Astrocyte (in vitro differentiated cells and primary cell): ENCODE results near the gene OSBPL6. TPM values are rescaled to one million over a fixed set of nuclear protein-coding genes. Genes with fewer than 3 reads are reported as not detected.

ENCODE experiments used
- DNase-seq: peaks from one replicate; pipeline ENCODE4 v3.0.0-alpha.2; 2010; ENCODE audit warnings: low read depth
- FAIRE-seq: peaks from 2 replicates; lab custom pipeline; 2011; peaks lifted over from hg19 to GRCh38; lab: Jason Lieb, UNC
- H2AFZ ChIP-seq: 2 replicates; pipeline ENCODE4 v1.6.0; 2012; ENCODE audit warnings: low read depth, low read length, inconsistent platforms
- H3K27ac ChIP-seq: 2 replicates; pipeline ENCODE4 v1.5.1; 2011; ENCODE audit warnings: low read depth, low read length, inconsistent platforms
- H3K27me3 ChIP-seq: 2 replicates; pipeline ENCODE4 v1.6.0; 2011; ENCODE audit warnings: low read length, inconsistent platforms; ENCODE audit not compliant: insufficient read depth
- H3K36me3 ChIP-seq: 2 replicates; pipeline ENCODE4 v1.5.1; 2011; ENCODE audit warnings: low read length, inconsistent platforms; ENCODE audit not compliant: insufficient read depth
- H3K4me1 ChIP-seq: 2 replicates; pipeline ENCODE4 v1.5.1; 2011; ENCODE audit warnings: low read length, inconsistent platforms; ENCODE audit not compliant: insufficient read depth
- H3K4me2 ChIP-seq: 2 replicates; pipeline ENCODE4 v1.6.0; 2012; ENCODE audit warnings: low read length, inconsistent platforms
- H3K4me3 ChIP-seq: 2 replicates; pipeline ENCODE4 v1.5.1; 2011; ENCODE audit warnings: low read depth, mild to moderate bottlenecking, low read length, inconsistent platforms; ENCODE audit not compliant: insufficient read depth
- H3K79me2 ChIP-seq: 2 replicates; pipeline ENCODE4 v1.6.0; 2012; ENCODE audit warnings: mild to moderate bottlenecking, low read length, inconsistent platforms; ENCODE audit not compliant: insufficient read depth
- H3K9ac ChIP-seq: 2 replicates; pipeline ENCODE4 v1.6.0; 2012; ENCODE audit warnings: mild to moderate bottlenecking, low read length, inconsistent platforms
- H3K9me3 ChIP-seq: 2 replicates; pipeline ENCODE4 v1.5.1; 2012; ENCODE audit warnings: low read depth, mild to moderate bottlenecking, low read length, inconsistent platforms; ENCODE audit not compliant: insufficient read depth
- H4K20me1 ChIP-seq: 2 replicates; pipeline ENCODE4 v1.6.0; 2012; ENCODE audit warnings: low read length, inconsistent platforms; ENCODE audit not compliant: insufficient read depth
- H3K27ac Mint-ChIP-seq: one replicate; pipeline ENCODE4 v1.8.0; 2021; ENCODE audit warnings: mild to moderate bottlenecking, mixed read lengths; ENCODE audit not compliant: unreplicated experiment
- H3K27me3 Mint-ChIP-seq: one replicate; pipeline ENCODE4 v1.8.0; 2021; ENCODE audit warnings: low read depth, mixed read lengths; ENCODE audit not compliant: unreplicated experiment
- H3K36me3 Mint-ChIP-seq: one replicate; pipeline ENCODE4 v1.8.0; 2021; ENCODE audit warnings: low read depth, mixed read lengths; ENCODE audit not compliant: unreplicated experiment
- H3K4me1 Mint-ChIP-seq: one replicate; pipeline ENCODE4 v1.8.0; 2021; ENCODE audit warnings: low read depth, mixed read lengths; ENCODE audit not compliant: unreplicated experiment
- H3K4me3 Mint-ChIP-seq: one replicate; pipeline ENCODE4 v1.8.0; 2021; ENCODE audit warnings: mild to moderate bottlenecking, moderate library complexity, mixed read lengths; ENCODE audit not compliant: unreplicated experiment
- H3K9me3 Mint-ChIP-seq: one replicate; pipeline ENCODE4 v1.8.0; 2021; ENCODE audit warnings: mild to moderate bottlenecking, mixed read lengths; ENCODE audit not compliant: unreplicated experiment
- CTCF ChIP-seq: IDR thresholded peaks from 2 replicates; pipeline ENCODE4 v1.5.1; 2011; ENCODE audit warnings: low read depth, mild to moderate bottlenecking, inconsistent platforms, low read length, moderate library complexity; ENCODE audit not compliant: insufficient read depth
- EZH2 ChIP-seq: IDR thresholded peaks from 2 replicates; pipeline ENCODE4 v1.6.1; 2012; ENCODE audit warnings: mild to moderate bottlenecking, low read length, inconsistent platforms; ENCODE audit not compliant: insufficient read depth
- total RNA-seq: library from RNA; stranded (reverse); gene quantifications from 2 replicates; pipeline ENCODE4 v1.2.1, GENCODE V29; 2021

OSBPL6 gene
- total RNA-seq, 1 donor from 2014 or later, result 13.4 TPM

- H3K4me3 ChIP-seq, result no peak overlapping the region
- H3K4me1 Mint-ChIP-seq, result peaks cover 2% of the 10 kb centered on the region
- H3K79me2 ChIP-seq, result no peaks in the 10 kb centered on the region
- H3K4me3 Mint-ChIP-seq, result no peak overlapping the region
- no peaks in the 10 kb centered on the region for H3K9me3 ChIP-seq
- peaks cover 8% of the 10 kb centered on the region for H3K36me3 Mint-ChIP-seq
- no peak for FAIRE-seq
- no peak overlapping the region for H2AFZ ChIP-seq
- H3K36me3 ChIP-seq, result no peaks in the 10 kb centered on the region
- no peak overlapping the region for H3K27ac Mint-ChIP-seq
- H3K9me3 Mint-ChIP-seq, result no peaks in the 10 kb centered on the region
- no peaks in the 10 kb centered on the region for H3K27me3 Mint-ChIP-seq
- H3K4me1 ChIP-seq, result peaks cover 6% of the 10 kb centered on the region
- H3K27ac ChIP-seq, result no peak overlapping the region
- H3K9ac ChIP-seq, result no peak overlapping the region
- no peaks in the 10 kb centered on the region for H4K20me1 ChIP-seq
- no peaks in the 10 kb centered on the region for H3K27me3 ChIP-seq
- H3K4me2 ChIP-seq, result no peak overlapping the region
- no peak for DNase-seq
- TF ChIP-seq EZH2 (no peak), CTCF (no peak)
Measured at GRCh38 chr2:178286636-178287035, 92.3 kb downstream of the OSBPL6 start.

- Mint-ChIP-seq H3K4me3 (no peak overlapping the region), H3K4me1 (peaks cover 2% of the 10 kb centered on the region), H3K27me3 (no peaks in the 10 kb centered on the region), H3K27ac (no peak overlapping the region), H3K9me3 (no peaks in the 10 kb centered on the region), H3K36me3 (peaks cover 8% of the 10 kb centered on the region)
- Histone ChIP-seq H2AFZ (no peak overlapping the region), H3K79me2 (no peaks in the 10 kb centered on the region), H3K27ac (no peak overlapping the region), H3K9me3 (no peaks in the 10 kb centered on the region), H3K4me2 (no peak overlapping the region), H3K27me3 (no peaks in the 10 kb centered on the region), H3K36me3 (no peaks in the 10 kb centered on the region), H4K20me1 (no peaks in the 10 kb centered on the region), H3K4me1 (no peaks in the 10 kb centered on the region), H3K4me3 (no peak overlapping the region), H3K9ac (no peak overlapping the region)
- no peak for FAIRE-seq
- DNase-seq, result no peak
- TF ChIP-seq EZH2 (no peak), CTCF (no peak)
Measured at GRCh38 chr2:178287652-178288344, 93.5 kb downstream of the OSBPL6 start.

GRCh38 chr2:178291703-178292102 lies 97.4 kb downstream of the OSBPL6 start:
- H3K27ac Mint-ChIP-seq, result no peak overlapping the region
- Histone ChIP-seq H4K20me1 (no peaks in the 10 kb centered on the region), H3K9me3 (no peaks in the 10 kb centered on the region), H3K36me3 (no peaks in the 10 kb centered on the region), H3K4me1 (no peaks in the 10 kb centered on the region), H3K4me2 (no peak overlapping the region), H3K27ac (no peak overlapping the region), H3K79me2 (no peaks in the 10 kb centered on the region), H3K27me3 (no peaks in the 10 kb centered on the region), H3K4me3 (no peak overlapping the region), H3K9ac (no peak overlapping the region), H2AFZ (no peak overlapping the region)
- TF ChIP-seq EZH2 (no peak), CTCF (no peak)
- H3K27me3 Mint-ChIP-seq, result no peaks in the 10 kb centered on the region
- no peak for DNase-seq
- H3K36me3 Mint-ChIP-seq, result peaks cover 6% of the 10 kb centered on the region
- no peaks in the 10 kb centered on the region for H3K9me3 Mint-ChIP-seq
- H3K4me3 Mint-ChIP-seq, result no peak overlapping the region
- H3K4me1 Mint-ChIP-seq, result no peaks in the 10 kb centered on the region
- FAIRE-seq, result no peak
